ENCODE measurements around the gene CD52. TPM values are rescaled to one million over a fixed set of nuclear protein-coding genes. Genes with fewer than 3 reads are reported as not detected.
A peak's percentile ranks its signal among the peaks of the same experiment; 100 is the strongest.

Gene CD52
- total RNA-seq, 2 experiments from 2014 or later = 582 to 608 TPM

DNA sequence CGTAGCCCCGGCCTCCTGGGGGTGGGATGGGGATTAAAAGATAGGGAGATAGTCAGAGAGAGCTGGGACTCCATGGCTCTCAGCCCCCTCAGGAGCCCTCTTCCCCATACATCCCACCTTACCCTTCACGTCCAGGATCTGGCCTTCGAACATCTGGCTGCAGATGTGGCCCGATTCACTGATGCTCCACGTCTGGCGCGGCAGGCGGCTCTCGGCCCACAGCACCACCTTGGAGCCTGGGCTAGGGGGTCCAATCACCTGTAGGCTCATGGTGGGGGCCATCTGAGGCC lies 4.2 kb downstream of the CD52 start:
- H3K27ac Mint-ChIP-seq = peak overlapping the region; percentile 86
- ATAC-seq (ENCODE audit: poor library complexity) (no peak), DNase-seq (no peak)
- POLR2A ChIA-PET = interaction anchor here (0.6 to 17.6 kb wide), 22 partner anchors 8 to 217 kb away, joined by 3 to 977 read pairs (median 4); partner anchors contain the start of genes CEP85, DHDDS, SH3BGRL3 and UBXN11
- H3K9me3 Mint-ChIP-seq = no peaks in the 10 kb centered on the region
- H3K27me3 Mint-ChIP-seq = no peaks in the 10 kb centered on the region
- peaks cover 42% of the 10 kb centered on the region for H3K4me1 ChIP-seq (ENCODE audit: insufficient read depth, low read length)
- H3K36me3 ChIP-seq (ENCODE audit: insufficient read depth, low read length) = peaks cover 58% of the 10 kb centered on the region
- TF ChIP-seq, protein P1, sequence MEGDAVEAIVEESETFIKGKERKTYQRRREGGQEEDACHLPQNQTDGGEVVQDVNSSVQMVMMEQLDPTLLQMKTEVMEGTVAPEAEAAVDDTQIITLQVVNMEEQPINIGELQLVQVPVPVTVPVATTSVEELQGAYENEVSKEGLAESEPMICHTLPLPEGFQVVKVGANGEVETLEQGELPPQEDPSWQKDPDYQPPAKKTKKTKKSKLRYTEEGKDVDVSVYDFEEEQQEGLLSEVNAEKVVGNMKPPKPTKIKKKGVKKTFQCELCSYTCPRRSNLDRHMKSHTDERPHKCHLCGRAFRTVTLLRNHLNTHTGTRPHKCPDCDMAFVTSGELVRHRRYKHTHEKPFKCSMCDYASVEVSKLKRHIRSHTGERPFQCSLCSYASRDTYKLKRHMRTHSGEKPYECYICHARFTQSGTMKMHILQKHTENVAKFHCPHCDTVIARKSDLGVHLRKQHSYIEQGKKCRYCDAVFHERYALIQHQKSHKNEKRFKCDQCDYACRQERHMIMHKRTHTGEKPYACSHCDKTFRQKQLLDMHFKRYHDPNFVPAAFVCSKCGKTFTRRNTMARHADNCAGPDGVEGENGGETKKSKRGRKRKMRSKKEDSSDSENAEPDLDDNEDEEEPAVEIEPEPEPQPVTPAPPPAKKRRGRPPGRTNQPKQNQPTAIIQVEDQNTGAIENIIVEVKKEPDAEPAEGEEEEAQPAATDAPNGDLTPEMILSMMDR (IDR thresholded peaks at IDR 0.05) = no peak
- H3K27me3 ChIP-seq (ENCODE audit: control insufficient read depth in 1 of 2, insufficient read depth in 2 of 2, low read length in 2 of 2) = no peaks in the 10 kb centered on the region
- H3K4me3 ChIP-seq (ENCODE audit: low read length) = peak overlapping the region; percentile 99
- CTCF ChIA-PET = interaction anchor here (0.6 to 12.0 kb wide), 30 partner anchors 8 to 152 kb away, joined by 3 to 223 read pairs (median 5); partner anchors contain the start of genes CEP85, SH3BGRL3, UBXN11 and ZNF593
- peaks cover 55% of the 10 kb centered on the region for H3K4me1 Mint-ChIP-seq (ENCODE audit: low read depth)
- H3K9me3 ChIP-seq (ENCODE audit: control insufficient read depth in 1 of 2, insufficient read depth in 1 of 2, low read length in 2 of 2) = no peaks in the 10 kb centered on the region
- H3K36me3 Mint-ChIP-seq (ENCODE audit: low read depth) = peaks cover 70% of the 10 kb centered on the region
- intact Hi-C loops (cut with DNase I, micrococcal nuclease) = loop anchor here in 1 of 2 experiments (5.0 kb wide), 2 partner anchors 40 to 155 kb away; partner anchors contain the start of genes C1orf232 and ZNF593
- no peak overlapping the region for H3K4me3 Mint-ChIP-seq
- H3K27ac ChIP-seq (ENCODE audit: low read depth in 1 of 2, low read length in 2 of 2) = peak overlapping the region; percentile 19 to 82

DNA sequence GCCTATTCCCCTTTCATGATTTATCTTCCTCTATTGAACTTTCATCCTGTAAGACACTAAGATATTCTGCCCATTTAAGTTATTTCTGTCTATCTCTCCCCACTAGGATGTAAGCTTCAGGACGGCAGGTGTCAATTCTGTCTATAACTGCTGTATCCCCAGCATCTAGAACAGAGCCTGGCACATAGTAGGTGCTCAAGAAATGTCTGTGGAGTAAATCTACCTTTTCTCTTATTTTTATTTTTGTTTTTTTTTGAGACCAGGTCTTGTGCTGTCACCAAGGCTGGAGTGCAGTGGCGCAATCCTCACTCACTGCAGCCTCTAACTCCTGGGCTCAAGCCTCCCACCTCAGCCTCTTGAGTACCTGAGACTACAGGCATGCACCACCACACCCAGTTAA lies 5.6 kb downstream of the CD52 start:
- Histone ChIP-seq H3K36me3 (ENCODE audit: insufficient read depth, low read length) (peaks cover 55% of the 10 kb centered on the region), H3K4me3 (ENCODE audit: low read length) (no peak overlapping the region), H3K9me3 (ENCODE audit: control insufficient read depth in 1 of 2, insufficient read depth in 1 of 2, low read length in 2 of 2) (no peaks in the 10 kb centered on the region), H3K27ac (ENCODE audit: low read depth in 1 of 2, low read length in 2 of 2) (no peak overlapping the region), H3K27me3 (ENCODE audit: control insufficient read depth in 1 of 2, insufficient read depth in 2 of 2, low read length in 2 of 2) (no peaks in the 10 kb centered on the region), H3K4me1 (ENCODE audit: insufficient read depth, low read length) (peaks cover 33% of the 10 kb centered on the region)
- intact Hi-C loops (cut with DNase I, micrococcal nuclease) = loop anchor here in 1 of 2 experiments (5.0 kb wide), 2 partner anchors 39 to 156 kb away; partner anchors contain the start of genes C1orf232 and ZNF593
- ATAC-seq (ENCODE audit: poor library complexity) (no peak), DNase-seq (no peak)
- Mint-ChIP-seq H3K4me3 (no peak overlapping the region), H3K4me1 (ENCODE audit: low read depth) (peaks cover 43% of the 10 kb centered on the region), H3K36me3 (ENCODE audit: low read depth) (peaks cover 61% of the 10 kb centered on the region), H3K27me3 (no peaks in the 10 kb centered on the region), H3K9me3 (no peaks in the 10 kb centered on the region), H3K27ac (peak overlapping the region; percentile 46)
- TF ChIP-seq, protein P1 (IDR thresholded peaks at IDR 0.05) = no peak
- ChIA-PET POLR2A (interaction anchor here (0.7 to 17.6 kb wide), 6 partner anchors 15 to 89 kb away, joined by 4 to 977 read pairs (median 32); partner anchors contain the start of genes SH3BGRL3 and UBXN11), CTCF (interaction anchor here (0.7 to 12.0 kb wide), 6 partner anchors 17 to 94 kb away, joined by 3 to 223 read pairs (median 30); partner anchors contain the start of gene CEP85)

DNA sequence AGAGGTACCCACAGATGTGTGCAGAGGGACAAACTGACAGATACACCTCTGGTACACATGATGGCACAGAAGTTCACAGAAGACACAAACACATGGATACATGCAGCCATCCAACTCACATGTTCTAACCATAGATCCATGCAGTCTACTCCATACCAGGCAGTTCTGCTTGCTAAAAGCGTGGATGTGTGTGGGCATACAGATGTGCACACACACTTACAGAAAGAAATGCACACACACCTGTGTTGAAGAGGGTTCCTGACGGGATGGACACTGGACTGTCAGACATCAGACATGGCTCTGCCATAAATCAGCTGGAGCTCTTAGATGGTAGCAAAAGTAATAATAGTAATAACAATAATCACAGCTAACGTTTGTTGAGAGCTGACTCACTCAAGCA lies 6.8 kb downstream of the CD52 start:
- no peak overlapping the region for H3K27ac ChIP-seq (ENCODE audit: low read depth in 1 of 2, low read length in 2 of 2)

More for the DNA sequence above, 6.8 kb downstream of the CD52 start:
- Histone ChIP-seq H3K9me3 (ENCODE audit: control insufficient read depth in 1 of 2, insufficient read depth in 1 of 2, low read length in 2 of 2) (no peaks in the 10 kb centered on the region), H3K4me3 (ENCODE audit: low read length) (no peak overlapping the region), H3K36me3 (ENCODE audit: insufficient read depth, low read length) (peaks cover 50% of the 10 kb centered on the region), H3K4me1 (ENCODE audit: insufficient read depth, low read length) (peaks cover 33% of the 10 kb centered on the region), H3K27me3 (ENCODE audit: control insufficient read depth in 1 of 2, insufficient read depth in 2 of 2, low read length in 2 of 2) (no peaks in the 10 kb centered on the region)
- POLR2A ChIA-PET = interaction anchor here (1.3 to 17.6 kb wide), 3 partner anchors 16 to 40 kb away, joined by 4 to 977 read pairs (median 200); partner anchors contain the start of genes SH3BGRL3 and UBXN11
- DNase-seq (no peak), ATAC-seq (ENCODE audit: poor library complexity) (no peak)
- Mint-ChIP-seq H3K27me3 (no peaks in the 10 kb centered on the region), H3K4me1 (ENCODE audit: low read depth) (peaks cover 40% of the 10 kb centered on the region), H3K9me3 (no peaks in the 10 kb centered on the region), H3K27ac (no peak overlapping the region), H3K36me3 (ENCODE audit: low read depth) (peaks cover 49% of the 10 kb centered on the region), H3K4me3 (no peak overlapping the region)
- CTCF ChIA-PET = interaction anchor here (1.2 to 12.0 kb wide), 2 partner anchors 38 to 91 kb away, joined by 3 to 223 read pairs; no protein-coding TSS in a partner anchor
- intact Hi-C loops (cut with DNase I, micrococcal nuclease) = loop anchor here in 1 of 2 experiments (5.0 kb wide), 2 partner anchors 38 to 157 kb away; partner anchors contain the start of genes C1orf232 and ZNF593
- TF ChIP-seq, protein P1 (IDR thresholded peaks at IDR 0.05) = no peak
